Measurements from ENCODE around the gene HPCAL1. TPM values are rescaled to one million over a fixed set of nuclear protein-coding genes. Genes with fewer than 3 reads are reported as not detected.

The HPCAL1 gene
- total RNA-seq, 2 experiments from 2014 or later: 9.2 to 9.7 TPM

- peak overlapping the region; percentile 53 for H3K27ac ChIP-seq (ENCODE audit: low read depth, low read length, poor library complexity, severe bottlenecking)
- H4K20me1 ChIP-seq (ENCODE audit: insufficient read depth, low read length): no peaks in the 10 kb centered on the region
- H3K79me2 ChIP-seq (ENCODE audit: insufficient read depth, low read depth, low read length): no peaks in the 10 kb centered on the region; the same call in 1 of the 2 replicates
- POLR2A ChIA-PET: interaction anchor here (0.6 to 3.8 kb wide), 5 partner anchors 19 to 352 kb away, joined by 3 to 22 read pairs (median 4); no protein-coding TSS in a partner anchor
- BruUV-seq (replicated peaks): no TSS peak
- intact Hi-C loops (cut with micrococcal nuclease; ENCODE audit: unreplicated experiment): no loop called here
- H3K9me3 ChIP-seq (ENCODE audit: low read length): no peaks in the 10 kb centered on the region
- no peaks in the 10 kb centered on the region for H3K36me3 ChIP-seq (ENCODE audit: insufficient read depth, low read length)
- H3K4me2 ChIP-seq (ENCODE audit: low read length): peak overlapping the region; percentile 79
- peak overlapping the region; percentile 62 for H3K4me3 ChIP-seq (ENCODE audit: low read depth, low read length, poor library complexity, severe bottlenecking)
- TF ChIP-seq CTCF (conservative IDR thresholded peaks at IDR 0.05; ENCODE audit: low read length) (no peak), EZH2phosphoT487 (IDR thresholded peaks at IDR 0.05; ENCODE audit: borderline replicate concordance, low read depth, low read length) (no peak)
- peak; percentile 13 for DNase-seq (ENCODE audit: low spot score)
- no peaks in the 10 kb centered on the region for H3K9me2 ChIP-seq (ENCODE audit: insufficient read depth, low read length)
- peaks cover 90% of the 10 kb centered on the region for H3K4me1 ChIP-seq (ENCODE audit: insufficient read depth, low read length, poor library complexity, severe bottlenecking)
- CTCF ChIA-PET (ENCODE audit: unreplicated experiment): no interaction called here
- peak overlapping the region; percentile 58; the same call in 1 of the 2 replicates for H2AFZ ChIP-seq (ENCODE audit: low read length)
These were observed 26.8 kb downstream of the HPCAL1 start for GRCh38 chr2:10329580-10329879.

GRCh38 chr2:10329880-10330699 is 27.4 kb downstream of the HPCAL1 start:
- peak; percentile 66 for DNase-seq (ENCODE audit: low spot score)
- ChIA-PET POLR2A (interaction anchor here (0.6 to 3.8 kb wide), 6 partner anchors 19 to 352 kb away, joined by 3 to 22 read pairs (median 4); no protein-coding TSS in a partner anchor), CTCF (ENCODE audit: unreplicated experiment) (no interaction called here)
- Histone ChIP-seq H3K9me2 (ENCODE audit: insufficient read depth, low read length) (no peaks in the 10 kb centered on the region), H3K4me2 (ENCODE audit: low read length) (peak overlapping the region; percentile 79), H2AFZ (ENCODE audit: low read length) (peak overlapping the region; percentile 62; the same call in 1 of the 2 replicates), H3K4me1 (ENCODE audit: insufficient read depth, low read length, poor library complexity, severe bottlenecking) (peaks cover 84% of the 10 kb centered on the region), H3K36me3 (ENCODE audit: insufficient read depth, low read length) (no peaks in the 10 kb centered on the region; the same call in 1 of the 2 replicates), H3K9me3 (ENCODE audit: low read length) (no peaks in the 10 kb centered on the region), H4K20me1 (ENCODE audit: insufficient read depth, low read length) (no peaks in the 10 kb centered on the region), H3K79me2 (ENCODE audit: insufficient read depth, low read depth, low read length) (no peaks in the 10 kb centered on the region; the same call in 1 of the 2 replicates), H3K4me3 (ENCODE audit: low read depth, low read length, poor library complexity, severe bottlenecking) (peak overlapping the region; percentile 62), H3K27ac (ENCODE audit: low read depth, low read length, poor library complexity, severe bottlenecking) (peak overlapping the region; percentile 53)
- TF ChIP-seq EZH2phosphoT487 (IDR thresholded peaks at IDR 0.05; ENCODE audit: borderline replicate concordance, low read depth, low read length) (no peak), CTCF (conservative IDR thresholded peaks at IDR 0.05; ENCODE audit: low read length) (no peak)
- no TSS peak for BruUV-seq (replicated peaks)
- intact Hi-C loops (cut with micrococcal nuclease; ENCODE audit: unreplicated experiment): loop anchor here (1.0 kb wide), 1 partner anchor 48 kb away; no protein-coding TSS in a partner anchor

- no peaks in the 10 kb centered on the region for H3K9me2 ChIP-seq (ENCODE audit: insufficient read depth, low read length)
- DNase-seq (ENCODE audit: low spot score): no peak
- TF ChIP-seq CTCF (conservative IDR thresholded peaks at IDR 0.05; ENCODE audit: low read length) (no peak), EZH2phosphoT487 (IDR thresholded peaks at IDR 0.05; ENCODE audit: borderline replicate concordance, low read depth, low read length) (no peak)
- BruUV-seq (replicated peaks): no TSS peak
- H2AFZ ChIP-seq (ENCODE audit: low read length): peak overlapping the region; percentile 62; the same call in 1 of the 2 replicates
- H3K9me3 ChIP-seq (ENCODE audit: low read length): no peaks in the 10 kb centered on the region
- ChIA-PET POLR2A (interaction anchor here (0.6 to 3.8 kb wide), 3 partner anchors 18 to 78 kb away, joined by 3 to 22 read pairs (median 4); no protein-coding TSS in a partner anchor), CTCF (ENCODE audit: unreplicated experiment) (no interaction called here)
- no peaks in the 10 kb centered on the region; the same call in 1 of the 2 replicates for H3K36me3 ChIP-seq (ENCODE audit: insufficient read depth, low read length)
- intact Hi-C loops (cut with micrococcal nuclease; ENCODE audit: unreplicated experiment): loop anchor here (1.0 kb wide), 1 partner anchor 48 kb away; no protein-coding TSS in a partner anchor
- peaks cover 78% of the 10 kb centered on the region for H3K4me1 ChIP-seq (ENCODE audit: insufficient read depth, low read length, poor library complexity, severe bottlenecking)
- H3K27ac ChIP-seq (ENCODE audit: low read depth, low read length, poor library complexity, severe bottlenecking): peak overlapping the region; percentile 53
- peak overlapping the region; percentile 79 for H3K4me2 ChIP-seq (ENCODE audit: low read length)
- H3K79me2 ChIP-seq (ENCODE audit: insufficient read depth, low read depth, low read length): no peaks in the 10 kb centered on the region; the same call in 1 of the 2 replicates
- no peaks in the 10 kb centered on the region for H4K20me1 ChIP-seq (ENCODE audit: insufficient read depth, low read length)
- peak overlapping the region; percentile 62 for H3K4me3 ChIP-seq (ENCODE audit: low read depth, low read length, poor library complexity, severe bottlenecking)
These were observed 28.0 kb downstream of the HPCAL1 start for GRCh38 chr2:10330700-10331026.

Measured in OCI-LY7 (cell line).